Neutrophil (primary cell): ENCODE measurements around the gene PRORP.

Experiments
- H3K27ac ChIP-seq: fragments of 200-600 bp; sonication (generic); 2 replicates; pipeline ENCODE4 v1.5.1; 2016; ENCODE audit warnings: mild to moderate bottlenecking, moderate library complexity
- H3K27me3 ChIP-seq: fragments of 200-600 bp; sonication (generic); 2 replicates; pipeline ENCODE4 v1.6.0; 2016; ENCODE audit warnings: mild to moderate bottlenecking
- H3K36me3 ChIP-seq: fragments of 200-600 bp; sonication (generic); 2 replicates; pipeline ENCODE4 v1.5.1; 2017
- H3K4me1 ChIP-seq, 2 experiments: fragments of 200-600 bp in 1 of 2; sonication (generic) in 1 of 2; 1 replicate in 1 of 2; 2 replicates in 1 of 2; pipeline versions ENCODE4 v1.5.1 to v1.6.1; 2013 to 2016; ENCODE audit warnings: low read depth in 1 of 2, low read length in 1 of 2, mild to moderate bottlenecking in 1 of 2, moderate library complexity in 1 of 2; ENCODE audit not compliant: control insufficient read depth in 1 of 2, insufficient read depth in 1 of 2
- H3K4me3 ChIP-seq, 2 experiments: fragments of 200-600 bp in 1 of 2; sonication (generic) in 1 of 2; 1 replicate in 1 of 2; 2 replicates in 1 of 2; pipeline ENCODE4 v1.5.1; 2013 to 2016; ENCODE audit warnings: low read depth in 1 of 2, low read length in 1 of 2, mild to moderate bottlenecking in 1 of 2, moderate library complexity in 1 of 2
- H3K9me3 ChIP-seq: fragments of 200-600 bp; sonication (generic); 2 replicates; pipeline ENCODE4 v1.5.1; 2016
- CTCF ChIP-seq: fragments of 200-600 bp; sonication (generic); IDR thresholded peaks from 2 replicates; pipeline ENCODE4 v1.5.1; 2016; ENCODE audit warnings: antibody characterized with exemption

The PRORP gene

DNA sequence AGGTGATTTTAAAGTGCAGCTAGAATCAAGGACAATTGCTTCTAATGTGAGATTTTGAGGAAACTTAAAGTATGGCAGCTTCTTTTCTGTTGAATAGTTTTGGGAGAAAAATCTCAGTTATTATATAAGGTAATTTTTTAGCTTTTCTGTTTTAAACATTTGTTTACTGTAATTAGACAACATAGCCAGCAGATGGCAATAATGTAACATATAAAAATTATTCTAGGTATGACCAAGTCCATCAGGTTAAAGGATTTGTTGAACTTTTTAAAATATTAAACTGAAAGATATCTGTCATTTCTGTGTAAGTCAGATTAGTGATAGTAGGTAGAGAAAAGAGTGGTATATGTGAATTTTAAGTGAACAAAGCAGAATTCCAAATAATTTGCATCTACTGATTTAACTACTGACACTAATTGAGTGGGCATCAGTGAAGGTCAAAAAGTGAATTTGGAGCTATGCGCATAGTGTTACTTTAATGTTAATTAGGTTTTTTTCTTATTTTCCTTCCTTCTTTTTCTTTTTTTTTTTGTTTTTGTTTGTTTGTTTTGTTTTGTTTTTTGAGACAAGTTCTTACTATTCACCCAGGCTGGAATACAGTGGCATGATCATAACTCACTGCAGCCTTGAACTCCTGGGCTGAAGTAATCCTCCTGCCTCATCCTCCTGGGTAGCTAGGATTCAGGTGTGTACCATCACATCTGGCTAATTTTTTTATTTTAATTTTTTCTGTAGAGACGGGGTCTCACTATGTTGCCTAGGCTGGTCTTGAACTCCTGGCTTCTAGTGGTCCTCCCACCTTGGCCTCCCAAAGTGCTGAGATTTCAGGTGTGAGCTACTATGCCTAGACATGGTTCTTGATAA, 18.6 kb downstream of the PRORP start:
- H3K27ac ChIP-seq = no peak overlapping the region
- no peaks in the 10 kb centered on the region for H3K27me3 ChIP-seq
- TF ChIP-seq CTCF = peak; percentile 73
- H3K36me3 ChIP-seq = no peaks in the 10 kb centered on the region
- peaks cover 21 to 22% of the 10 kb centered on the region in 2 experiments for H3K4me1 ChIP-seq
- H3K9me3 ChIP-seq = no peaks in the 10 kb centered on the region
- no peak overlapping the region for H3K4me3 ChIP-seq

DNA sequence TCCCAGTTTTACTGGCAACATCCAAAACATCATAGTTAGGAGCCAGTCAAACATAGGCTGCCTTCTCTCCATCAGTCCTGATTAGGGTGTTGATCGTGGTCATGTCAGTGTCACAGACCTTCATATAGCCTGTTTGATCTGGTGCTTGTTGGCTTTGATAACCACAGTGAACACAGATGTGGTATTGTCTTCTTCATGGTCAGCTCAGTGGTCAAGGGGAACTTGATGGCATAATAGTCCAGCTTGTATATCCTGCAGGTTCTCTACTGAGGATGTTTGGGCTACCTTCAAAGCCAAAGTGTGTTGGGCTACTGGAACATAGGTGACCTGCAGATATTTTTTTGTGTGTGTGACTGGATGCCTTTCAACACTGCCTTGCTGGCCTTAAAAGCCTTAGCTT, 21.7 kb downstream of the PRORP start:
- no peak for TF ChIP-seq CTCF
- H3K27me3 ChIP-seq = no peaks in the 10 kb centered on the region
- no peaks in the 10 kb centered on the region for H3K9me3 ChIP-seq
- H3K36me3 ChIP-seq = no peaks in the 10 kb centered on the region
- no peak overlapping the region for H3K27ac ChIP-seq
- no peak overlapping the region for H3K4me3 ChIP-seq
- no peaks in the 10 kb centered on the region for H3K4me1 ChIP-seq

GRCh38 chr14:35146711-35147149, 24.4 kb downstream of the PRORP start:
- TF ChIP-seq CTCF = no peak
- H3K4me3 ChIP-seq = no peak overlapping the region
- H3K27ac ChIP-seq = no peak overlapping the region
- no peaks in the 10 kb centered on the region for H3K27me3 ChIP-seq
- H3K9me3 ChIP-seq = no peaks in the 10 kb centered on the region
- H3K4me1 ChIP-seq = no peaks in the 10 kb centered on the region
- no peaks in the 10 kb centered on the region for H3K36me3 ChIP-seq

DNA sequence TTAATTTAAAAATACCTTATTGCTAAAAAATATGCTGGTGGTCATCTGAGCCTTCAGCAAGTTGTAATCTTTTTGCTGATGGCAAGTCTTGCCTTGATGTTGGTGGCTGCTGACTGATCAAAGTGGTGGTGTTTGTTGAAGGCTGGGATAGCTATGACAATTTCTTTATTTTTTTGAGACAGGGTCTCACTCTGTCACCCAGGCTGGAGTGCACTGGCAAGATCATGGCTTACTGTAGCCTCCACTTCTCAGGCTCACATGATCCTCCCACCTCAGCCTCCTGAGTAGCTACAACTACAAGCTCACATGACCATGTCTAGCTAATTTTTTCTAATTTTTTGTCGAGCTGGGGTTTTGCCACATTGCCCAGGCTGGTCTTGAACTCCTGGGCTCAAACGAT, 24.8 kb downstream of the PRORP start:
- H3K36me3 ChIP-seq = no peaks in the 10 kb centered on the region
- no peak overlapping the region for H3K4me3 ChIP-seq
- H3K27ac ChIP-seq = no peak overlapping the region
- no peaks in the 10 kb centered on the region for H3K4me1 ChIP-seq
- H3K9me3 ChIP-seq = no peaks in the 10 kb centered on the region
- no peak for TF ChIP-seq CTCF
- H3K27me3 ChIP-seq = no peaks in the 10 kb centered on the region

DNA sequence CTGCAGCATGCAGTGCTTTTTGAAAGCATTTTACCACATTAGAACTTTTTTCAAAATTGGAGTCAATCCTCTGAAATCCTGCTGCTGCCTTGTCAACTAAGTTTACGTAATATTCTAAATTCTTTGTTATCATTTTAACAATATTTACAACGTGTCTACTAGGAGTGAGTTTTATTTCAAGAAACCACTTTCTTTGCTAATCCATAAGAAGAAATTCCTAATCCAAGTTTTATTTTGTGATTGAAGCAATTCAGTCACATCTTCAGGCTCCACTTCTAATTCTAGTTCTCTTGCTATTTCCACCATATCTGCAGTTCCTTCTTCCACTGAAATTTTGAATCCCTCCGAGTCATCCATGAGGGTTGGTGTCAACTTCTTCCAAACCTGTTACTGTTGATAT, 25.4 kb downstream of the PRORP start:
- H3K4me3 ChIP-seq = no peak overlapping the region
- no peaks in the 10 kb centered on the region for H3K36me3 ChIP-seq
- no peaks in the 10 kb centered on the region for H3K27me3 ChIP-seq
- no peaks in the 10 kb centered on the region for H3K9me3 ChIP-seq
- no peak overlapping the region for H3K27ac ChIP-seq
- TF ChIP-seq CTCF = no peak
- H3K4me1 ChIP-seq = no peaks in the 10 kb centered on the region
